DND-41 (cell line): ENCODE measurements around the gene DNASE2.

ENCODE experiments used
- EZH2 ChIP-seq: IDR thresholded peaks from 3 replicates; pipeline ENCODE4 v1.6.1; 2012; ENCODE audit warnings: borderline replicate concordance, low read depth, mild to moderate bottlenecking, moderate library complexity, low read length, inconsistent platforms; ENCODE audit not compliant: severe bottlenecking
- TF ChIP-seq, protein P1 (sequence below): IDR thresholded peaks from 2 replicates; pipeline ENCODE4 v1.5.1; 2012; ENCODE audit warnings: borderline replicate concordance, low read length, moderate library complexity, mild to moderate bottlenecking; ENCODE audit not compliant: poor library complexity, severe bottlenecking; ENCODE audit errors: extremely low read depth

DNA sequence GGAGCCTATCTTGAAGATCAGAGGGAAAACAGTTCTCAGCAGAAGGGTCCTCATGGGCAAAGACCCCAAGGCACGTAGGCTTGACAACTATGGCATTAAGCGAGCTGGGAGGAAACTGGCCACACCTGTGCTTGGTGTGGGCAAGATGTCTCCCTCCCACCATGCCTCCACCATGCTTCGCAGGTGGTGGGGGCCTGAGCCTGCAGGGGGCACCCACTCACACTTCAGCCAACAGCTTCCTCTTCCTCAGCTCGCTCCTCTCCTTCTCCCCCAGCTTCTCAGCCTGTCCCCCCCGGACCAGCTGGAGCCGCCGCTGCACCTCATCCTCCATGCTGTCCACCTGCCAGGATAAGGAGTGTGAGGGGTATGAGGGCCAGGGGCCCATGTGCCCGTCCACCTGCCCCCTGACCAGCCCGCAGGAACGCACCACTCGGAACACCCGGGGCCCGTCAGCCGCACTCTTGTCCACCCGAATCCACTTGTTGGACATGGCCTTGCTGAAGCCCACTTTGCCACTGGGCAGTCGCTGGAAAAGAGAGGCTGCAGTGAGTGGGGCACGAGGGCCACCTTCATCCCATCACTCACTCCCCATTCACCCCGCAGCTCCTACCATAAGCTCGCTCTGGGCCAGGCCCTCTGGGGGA, 48.9 kb upstream of the DNASE2 start:
- TF ChIP-seq, protein P1, sequence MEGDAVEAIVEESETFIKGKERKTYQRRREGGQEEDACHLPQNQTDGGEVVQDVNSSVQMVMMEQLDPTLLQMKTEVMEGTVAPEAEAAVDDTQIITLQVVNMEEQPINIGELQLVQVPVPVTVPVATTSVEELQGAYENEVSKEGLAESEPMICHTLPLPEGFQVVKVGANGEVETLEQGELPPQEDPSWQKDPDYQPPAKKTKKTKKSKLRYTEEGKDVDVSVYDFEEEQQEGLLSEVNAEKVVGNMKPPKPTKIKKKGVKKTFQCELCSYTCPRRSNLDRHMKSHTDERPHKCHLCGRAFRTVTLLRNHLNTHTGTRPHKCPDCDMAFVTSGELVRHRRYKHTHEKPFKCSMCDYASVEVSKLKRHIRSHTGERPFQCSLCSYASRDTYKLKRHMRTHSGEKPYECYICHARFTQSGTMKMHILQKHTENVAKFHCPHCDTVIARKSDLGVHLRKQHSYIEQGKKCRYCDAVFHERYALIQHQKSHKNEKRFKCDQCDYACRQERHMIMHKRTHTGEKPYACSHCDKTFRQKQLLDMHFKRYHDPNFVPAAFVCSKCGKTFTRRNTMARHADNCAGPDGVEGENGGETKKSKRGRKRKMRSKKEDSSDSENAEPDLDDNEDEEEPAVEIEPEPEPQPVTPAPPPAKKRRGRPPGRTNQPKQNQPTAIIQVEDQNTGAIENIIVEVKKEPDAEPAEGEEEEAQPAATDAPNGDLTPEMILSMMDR: peak; percentile 37
- no peak for TF ChIP-seq EZH2
